ENCODE results near the gene PRMT7.

The PRMT7 gene

DNA sequence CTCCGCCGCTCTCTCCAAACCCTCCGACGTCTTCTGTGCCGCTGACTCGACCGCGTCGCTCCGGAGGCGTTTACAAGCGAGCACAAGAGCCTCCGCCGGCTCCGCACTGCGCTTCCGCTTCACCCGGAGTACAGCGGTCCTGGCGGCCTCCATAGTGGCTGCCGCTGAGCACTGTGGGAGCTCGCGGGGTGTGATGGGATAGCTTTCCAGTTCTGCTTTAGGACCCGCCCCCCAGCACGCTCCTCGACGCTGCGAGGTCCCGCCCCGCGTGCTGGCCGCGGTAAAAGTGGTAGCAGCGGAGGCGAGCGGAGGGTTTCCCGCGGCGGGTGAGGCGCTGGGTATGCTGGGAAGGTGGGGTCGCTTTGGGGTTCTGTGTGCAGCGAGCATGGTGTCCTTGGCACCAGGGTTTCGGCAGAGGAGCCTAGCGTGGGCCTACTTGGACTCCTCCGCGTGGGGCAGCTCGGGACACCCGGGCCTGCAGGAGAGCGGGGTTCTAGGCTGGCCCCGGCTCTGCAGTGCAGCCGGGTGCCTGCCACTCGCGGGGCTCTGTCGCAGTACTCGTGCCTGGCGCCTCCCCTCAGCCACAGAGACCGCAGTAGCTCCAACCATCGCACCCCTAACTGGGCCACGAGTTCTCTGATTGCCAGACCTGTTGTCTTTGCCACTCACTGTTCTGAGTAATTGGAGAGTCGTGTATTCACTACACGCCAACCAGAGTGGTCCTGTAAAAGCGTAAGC lies at the start of gene PRMT7, which contains the start of gene SLC7A6OS:
PRMT7 (plus strand) TSS at position 246 of the 738 bp plus-strand sequence. CDS start 4,961 bp downstream, outside the sequence.
SLC7A6OS (minus strand) TSS at position 173 of the 738 bp plus-strand sequence; CDS start at position 153, 20 bp downstream.
- DNase-seq = peak; percentile 96
- in situ Hi-C loops (cut with HindIII; ENCODE audit: low pct_ligation_motif_present, low pct_unique_long_range_greater_than_20kb, low sequenced_read_pairs) = no loop called here

GRCh38 chr16:68263559-68264127 lies 47.2 kb upstream of the PRMT7 start:
- no peak for DNase-seq
- in situ Hi-C loops (cut with HindIII; ENCODE audit: low pct_ligation_motif_present, low pct_unique_long_range_greater_than_20kb, low sequenced_read_pairs) = no loop called here

DNA sequence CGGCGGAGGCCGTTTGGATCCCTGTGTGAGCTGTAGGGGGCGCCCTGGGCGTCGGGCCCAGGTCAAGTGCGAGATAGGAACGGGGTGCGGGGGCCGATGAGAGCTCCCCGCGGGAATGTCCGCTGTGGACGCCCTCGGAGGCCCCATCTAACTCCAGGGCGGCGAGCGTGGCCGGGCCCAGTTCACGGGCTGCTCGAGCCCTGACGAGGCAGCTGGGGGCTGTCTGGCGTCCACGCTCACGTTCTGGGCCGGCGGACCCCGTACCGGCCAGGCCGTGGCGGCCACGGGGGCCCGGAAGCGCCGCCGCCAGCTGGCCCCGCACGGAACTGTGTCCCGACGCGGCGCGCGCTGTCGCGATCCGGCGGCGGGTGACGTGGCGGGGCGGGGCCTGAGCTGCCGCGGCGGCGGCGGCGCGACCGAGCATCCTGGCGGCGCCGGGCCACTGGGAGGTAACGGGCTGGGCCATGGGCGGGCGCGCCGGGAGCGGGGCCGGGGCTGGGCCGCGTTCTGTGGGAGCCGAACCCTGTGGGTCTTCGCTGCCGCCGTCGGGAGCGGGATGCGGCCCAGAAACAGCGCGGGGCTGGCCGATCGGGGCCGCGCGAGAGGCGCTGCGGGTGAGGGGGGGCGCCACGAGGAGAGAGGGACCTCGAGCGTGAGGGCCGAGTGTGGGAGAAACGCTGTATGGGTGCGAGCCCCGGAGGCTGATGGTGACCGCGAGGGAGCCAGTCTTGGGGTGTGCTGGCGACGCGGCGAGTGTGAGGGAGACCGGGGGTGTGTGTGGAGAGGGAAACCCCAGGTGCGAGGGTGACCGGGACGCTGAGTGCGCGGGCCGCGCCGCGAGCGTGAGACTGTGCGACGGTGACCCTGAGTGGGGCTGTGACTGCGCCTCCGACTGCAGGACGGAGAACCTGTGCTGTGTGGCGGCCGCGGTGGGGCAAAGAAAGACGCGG lies 46.4 kb upstream of the PRMT7 start, which contains the start of gene SLC7A6:
SLC7A6 (plus strand) TSS at position 399 of the 950 bp plus-strand sequence. CDS start 10,201 bp downstream, outside the sequence.
- in situ Hi-C loops (cut with HindIII; ENCODE audit: low pct_ligation_motif_present, low pct_unique_long_range_greater_than_20kb, low sequenced_read_pairs) = no loop called here

GRCh38 chr16:68265078-68265920 lies 45.5 kb upstream of the PRMT7 start:
- in situ Hi-C loops (cut with HindIII; ENCODE audit: low pct_ligation_motif_present, low pct_unique_long_range_greater_than_20kb, low sequenced_read_pairs) = no loop called here
- peak; percentile 96 for DNase-seq

More for the DNA sequence above, 46.4 kb upstream of the PRMT7 start, which contains the start of gene SLC7A6:
- DNase-seq = peak; percentile 85

GRCh38 chr16:68267612-68268405 lies 43.0 kb upstream of the PRMT7 start:
- DNase-seq = no peak
- in situ Hi-C loops (cut with HindIII; ENCODE audit: low pct_ligation_motif_present, low pct_unique_long_range_greater_than_20kb, low sequenced_read_pairs) = no loop called here

- in situ Hi-C loops (cut with HindIII; ENCODE audit: low pct_ligation_motif_present, low pct_unique_long_range_greater_than_20kb, low sequenced_read_pairs) = no loop called here
- DNase-seq = no peak
These were observed 41.0 kb upstream of the PRMT7 start for GRCh38 chr16:68269793-68270192.

GRCh38 chr16:68270353-68270752 lies 40.5 kb upstream of the PRMT7 start:
- in situ Hi-C loops (cut with HindIII; ENCODE audit: low pct_ligation_motif_present, low pct_unique_long_range_greater_than_20kb, low sequenced_read_pairs) = no loop called here
- DNase-seq = no peak

- in situ Hi-C loops (cut with HindIII; ENCODE audit: low pct_ligation_motif_present, low pct_unique_long_range_greater_than_20kb, low sequenced_read_pairs) = no loop called here
- no peak for DNase-seq
These were observed 38.2 kb upstream of the PRMT7 start for GRCh38 chr16:68272507-68273209.

- in situ Hi-C loops (cut with HindIII; ENCODE audit: low pct_ligation_motif_present, low pct_unique_long_range_greater_than_20kb, low sequenced_read_pairs) = no loop called here
- no peak for DNase-seq
These were observed 37.4 kb upstream of the PRMT7 start for GRCh38 chr16:68273459-68273858.

DNA sequence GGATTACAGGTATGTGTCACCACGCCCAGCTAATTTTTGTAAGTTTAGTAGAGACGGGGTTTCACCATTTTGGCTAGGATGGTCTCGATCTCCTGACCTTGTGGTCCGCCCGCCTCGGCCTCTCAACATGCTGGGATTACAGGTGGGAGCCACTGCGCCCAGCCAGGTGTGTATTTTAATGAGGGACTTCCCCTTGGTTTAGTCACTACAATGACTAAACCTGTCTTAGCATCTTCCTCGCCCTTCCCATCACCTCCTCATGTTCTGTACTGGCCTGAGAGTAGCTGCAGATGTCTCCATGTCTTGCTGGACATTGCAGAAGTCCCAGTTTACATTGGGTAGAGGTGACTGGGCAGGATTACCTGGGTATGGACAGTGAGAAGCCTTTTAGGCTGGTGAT lies 36.9 kb upstream of the PRMT7 start:
- no peak for DNase-seq
- in situ Hi-C loops (cut with HindIII; ENCODE audit: low pct_ligation_motif_present, low pct_unique_long_range_greater_than_20kb, low sequenced_read_pairs) = no loop called here

- in situ Hi-C loops (cut with HindIII; ENCODE audit: low pct_ligation_motif_present, low pct_unique_long_range_greater_than_20kb, low sequenced_read_pairs) = no loop called here
- DNase-seq = no peak
These were observed 36.4 kb upstream of the PRMT7 start for GRCh38 chr16:68274441-68274840.

DNA sequence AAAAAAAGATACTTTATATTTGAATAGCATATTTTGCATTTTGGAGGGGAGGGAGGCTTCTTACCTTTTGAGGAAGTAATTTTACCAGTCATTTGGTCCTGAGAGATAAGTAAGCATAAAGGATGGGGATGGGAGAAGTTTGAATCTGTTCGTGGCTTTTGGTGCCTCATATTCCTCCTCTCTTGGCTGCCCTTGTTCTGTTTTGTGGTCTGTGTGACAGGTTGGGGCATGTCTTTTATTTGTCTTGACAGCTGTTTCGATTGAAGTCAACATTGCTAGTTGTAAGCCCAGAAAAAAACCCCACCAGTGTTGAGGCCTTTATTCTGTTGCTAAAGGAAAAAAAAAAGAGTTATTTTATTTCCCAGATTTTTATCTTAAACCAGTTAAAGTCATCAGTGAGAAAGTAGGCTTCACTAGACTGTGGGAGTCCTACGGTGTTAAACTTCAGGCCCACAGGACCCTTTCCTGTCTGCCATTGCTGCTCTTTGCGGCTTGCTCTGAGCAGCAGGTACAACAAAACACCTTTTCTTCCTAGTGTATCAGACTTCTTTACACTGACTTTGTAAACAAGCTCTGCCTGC lies 35.1 kb upstream of the PRMT7 start:
- DNase-seq = no peak
- in situ Hi-C loops (cut with HindIII; ENCODE audit: low pct_ligation_motif_present, low pct_unique_long_range_greater_than_20kb, low sequenced_read_pairs) = no loop called here

GRCh38 chr16:68276223-68276622 lies 34.6 kb upstream of the PRMT7 start:
- in situ Hi-C loops (cut with HindIII; ENCODE audit: low pct_ligation_motif_present, low pct_unique_long_range_greater_than_20kb, low sequenced_read_pairs) = no loop called here
- DNase-seq = no peak

GRCh38 chr16:68279726-68280558 lies 30.9 kb upstream of the PRMT7 start:
- in situ Hi-C loops (cut with HindIII; ENCODE audit: low pct_ligation_motif_present, low pct_unique_long_range_greater_than_20kb, low sequenced_read_pairs) = no loop called here
- DNase-seq = no peak

GRCh38 chr16:68281368-68282063 lies 29.3 kb upstream of the PRMT7 start:
- no peak for DNase-seq
- in situ Hi-C loops (cut with HindIII; ENCODE audit: low pct_ligation_motif_present, low pct_unique_long_range_greater_than_20kb, low sequenced_read_pairs) = no loop called here
